ENCODE measurements around the gene ASGR1. TPM values are rescaled to one million over a fixed set of nuclear protein-coding genes. Genes with fewer than 3 reads are reported as not detected.

ASGR1 gene
- total and polyA plus RNA-seq, 8 donors = 0.87 to 6.0 (median 1.9) TPM; not detected in 3

GRCh38 chr17:7215136-7215638, 36.0 kb upstream of the ASGR1 start:
- Histone ChIP-seq H3K27ac (peak overlapping the region in 4 of 5 donors; percentile 63 to 100 (median 97)), H3K4me1 (peaks cover 43 to 79% (median 71%) of the 10 kb centered on the region in 4 donors), H3K36me3 (no peaks in the 10 kb centered on the region), H3K9me3 (no peaks in the 10 kb centered on the region), H3K4me3 (peak overlapping the region; percentile 46 to 60 (median 52)), H3K27me3 (peaks cover 0 to 33% (median 0%) of the 10 kb centered on the region in 3 donors)
- no peak for TF ChIP-seq POLR2A (IDR thresholded peaks at IDR 0.05)
- TF ChIP-seq POLR2AphosphoS5 (IDR thresholded peaks at IDR 0.05) = no peak
- no peak for TF ChIP-seq CTCF (IDR thresholded peaks at IDR 0.05)
- TF ChIP-seq EP300 (IDR thresholded peaks at IDR 0.05) = no peak
- WGBS, 5 donors = 21 to 28% (median 22%) methylated on average over 8 to 9 of the region's 9 CpGs
- DNase-seq = peak in 1 of 2 donors; percentile 91
- intact Hi-C loops (cut with DNase I; ENCODE audit: low total_unique reads) = no loop called here

- Histone ChIP-seq H3K27me3 (peaks cover 0 to 33% (median 0%) of the 10 kb centered on the region in 3 donors), H3K36me3 (no peaks in the 10 kb centered on the region), H3K4me1 (peaks cover 43 to 78% (median 66%) of the 10 kb centered on the region in 4 donors), H3K9me3 (no peaks in the 10 kb centered on the region), H3K27ac (peak overlapping the region; percentile 52 to 100 (median 96)), H3K4me3 (peak overlapping the region; percentile 46 to 60 (median 52))
- TF ChIP-seq POLR2A (IDR thresholded peaks at IDR 0.05) (no peak), CTCF (IDR thresholded peaks at IDR 0.05) (peak in 2 of 7 experiments; percentile 18 to 33), EP300 (IDR thresholded peaks at IDR 0.05) (no peak), POLR2AphosphoS5 (IDR thresholded peaks at IDR 0.05) (peak in 1 of 3 donors; percentile 75)
- 0 to 1% (median 1%) methylated on average over 40 to 45 of the region's 45 CpGs for WGBS, 5 donors
- intact Hi-C loops (cut with DNase I; ENCODE audit: low total_unique reads) = no loop called here
- DNase-seq = peak; percentile 98 to 99
Observed at GRCh38 chr17:7214300-7215135, 35.3 kb upstream of the ASGR1 start.

GRCh38 chr17:7213895-7214299, 34.7 kb upstream of the ASGR1 start:
- H3K4me1 ChIP-seq = peaks cover 36 to 72% (median 60%) of the 10 kb centered on the region in 4 donors
- TF ChIP-seq POLR2AphosphoS5 (IDR thresholded peaks at IDR 0.05) (no peak), CTCF (IDR thresholded peaks at IDR 0.05) (peak in 2 of 7 experiments; percentile 23 to 27)
- H3K27me3 ChIP-seq = peaks cover 0 to 38% (median 0%) of the 10 kb centered on the region in 3 donors
- peak; percentile 71 to 96 for DNase-seq
- peak overlapping the region; percentile 46 to 60 (median 52) for H3K4me3 ChIP-seq
- no peaks in the 10 kb centered on the region for H3K36me3 ChIP-seq
- no peaks in the 10 kb centered on the region for H3K9me3 ChIP-seq
- 2 to 4% (median 4%) methylated on average over 15 of the region's 15 CpGs for WGBS, 5 donors
- H3K27ac ChIP-seq = peak overlapping the region; percentile 52 to 100 (median 96)
- intact Hi-C loops (cut with DNase I; ENCODE audit: low total_unique reads) = no loop called here

- Histone ChIP-seq H3K27me3 (peaks cover 0 to 39% (median 0%) of the 10 kb centered on the region in 3 donors), H3K27ac (no peak overlapping the region), H3K4me3 (peak overlapping the region in 1 of 4 donors; percentile 3), H3K9me3 (no peaks in the 10 kb centered on the region), H3K4me1 (peaks cover 19 to 58% (median 41%) of the 10 kb centered on the region in 4 donors), H3K36me3 (no peaks in the 10 kb centered on the region)
- DNase-seq = no peak
- intact Hi-C loops (cut with DNase I; ENCODE audit: low total_unique reads) = no loop called here
- 24 to 47% (median 34%) methylated on average over 13 to 35 of the region's 37 CpGs for WGBS, 5 donors
- TF ChIP-seq POLR2AphosphoS5 (IDR thresholded peaks at IDR 0.05) = no peak
- no peak for TF ChIP-seq CTCF (IDR thresholded peaks at IDR 0.05)
- TF ChIP-seq POLR2A (IDR thresholded peaks at IDR 0.05) = no peak
- no peak for TF ChIP-seq EP300 (IDR thresholded peaks at IDR 0.05)
Observed at GRCh38 chr17:7211491-7212273, 32.5 kb upstream of the ASGR1 start.

Data from stomach (tissue), 9 donors.